ENCODE measurements around the gene GLIS1.

Gene GLIS1

DNA sequence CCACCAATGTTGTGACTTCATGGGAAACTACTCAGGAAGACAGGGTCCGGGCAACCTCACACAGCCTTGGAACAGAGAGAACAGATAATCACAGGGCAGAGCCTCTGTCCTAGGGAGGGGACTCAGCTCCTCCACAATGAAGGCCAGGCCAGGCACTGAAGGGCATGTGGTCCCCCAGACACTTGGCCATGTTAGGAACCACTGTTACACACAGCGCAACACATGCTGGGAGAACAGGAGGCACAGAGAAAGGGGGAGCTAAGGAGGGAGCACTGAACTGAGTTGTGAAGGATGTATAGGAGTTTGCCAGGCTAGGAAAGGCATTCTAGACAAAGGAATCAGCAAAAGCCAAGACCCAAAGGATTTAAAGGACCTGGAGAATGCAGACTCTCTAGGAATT lies 152.2 kb downstream of the GLIS1 start:
- TF ChIP-seq, protein P1, sequence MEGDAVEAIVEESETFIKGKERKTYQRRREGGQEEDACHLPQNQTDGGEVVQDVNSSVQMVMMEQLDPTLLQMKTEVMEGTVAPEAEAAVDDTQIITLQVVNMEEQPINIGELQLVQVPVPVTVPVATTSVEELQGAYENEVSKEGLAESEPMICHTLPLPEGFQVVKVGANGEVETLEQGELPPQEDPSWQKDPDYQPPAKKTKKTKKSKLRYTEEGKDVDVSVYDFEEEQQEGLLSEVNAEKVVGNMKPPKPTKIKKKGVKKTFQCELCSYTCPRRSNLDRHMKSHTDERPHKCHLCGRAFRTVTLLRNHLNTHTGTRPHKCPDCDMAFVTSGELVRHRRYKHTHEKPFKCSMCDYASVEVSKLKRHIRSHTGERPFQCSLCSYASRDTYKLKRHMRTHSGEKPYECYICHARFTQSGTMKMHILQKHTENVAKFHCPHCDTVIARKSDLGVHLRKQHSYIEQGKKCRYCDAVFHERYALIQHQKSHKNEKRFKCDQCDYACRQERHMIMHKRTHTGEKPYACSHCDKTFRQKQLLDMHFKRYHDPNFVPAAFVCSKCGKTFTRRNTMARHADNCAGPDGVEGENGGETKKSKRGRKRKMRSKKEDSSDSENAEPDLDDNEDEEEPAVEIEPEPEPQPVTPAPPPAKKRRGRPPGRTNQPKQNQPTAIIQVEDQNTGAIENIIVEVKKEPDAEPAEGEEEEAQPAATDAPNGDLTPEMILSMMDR (IDR thresholded peaks at IDR 0.05; ENCODE audit: insufficient read depth, low read length, missing control alignments) = no peak
- DNase-seq (ENCODE audit: low read depth, low spot score) = no peak
- POLR2A ChIA-PET = no interaction called here
- H3K4me3 ChIP-seq (ENCODE audit: low read depth, low read length) = no peak overlapping the region
- CTCF ChIA-PET = interaction anchor here (1.0 to 1.4 kb wide), 4 partner anchors 14 to 101 kb away, joined by 3 to 5 read pairs (median 4); no protein-coding TSS in a partner anchor

DNA sequence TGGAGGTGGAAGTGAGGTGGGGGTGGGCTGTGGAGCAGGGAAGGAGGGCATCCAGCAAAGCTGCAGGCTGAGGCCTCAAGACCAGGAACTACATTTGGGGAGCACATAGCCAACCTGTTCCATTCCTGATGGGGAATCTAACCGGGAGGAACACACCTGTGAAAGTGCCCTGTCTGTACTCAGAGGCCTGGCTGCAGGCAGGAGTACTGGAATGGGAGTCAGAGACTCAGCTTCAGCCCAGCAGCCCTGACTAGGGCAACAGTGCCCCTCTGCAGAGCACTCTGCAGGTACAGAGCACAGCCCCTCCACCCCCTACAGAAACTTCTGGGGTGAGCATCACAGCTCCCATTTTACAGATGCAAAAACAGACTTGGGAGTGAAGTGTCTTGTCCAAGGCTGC lies 153.4 kb downstream of the GLIS1 start:
- TF ChIP-seq, protein P1 (IDR thresholded peaks at IDR 0.05; ENCODE audit: insufficient read depth, low read length, missing control alignments) = no peak
- DNase-seq (ENCODE audit: low read depth, low spot score) = no peak
- CTCF ChIA-PET = interaction anchor here (1.3 to 1.4 kb wide), 2 partner anchors 13 to 19 kb away, joined by 4 read pairs; no protein-coding TSS in a partner anchor
- POLR2A ChIA-PET = no interaction called here
- no peak overlapping the region for H3K4me3 ChIP-seq (ENCODE audit: low read depth, low read length)

DNA sequence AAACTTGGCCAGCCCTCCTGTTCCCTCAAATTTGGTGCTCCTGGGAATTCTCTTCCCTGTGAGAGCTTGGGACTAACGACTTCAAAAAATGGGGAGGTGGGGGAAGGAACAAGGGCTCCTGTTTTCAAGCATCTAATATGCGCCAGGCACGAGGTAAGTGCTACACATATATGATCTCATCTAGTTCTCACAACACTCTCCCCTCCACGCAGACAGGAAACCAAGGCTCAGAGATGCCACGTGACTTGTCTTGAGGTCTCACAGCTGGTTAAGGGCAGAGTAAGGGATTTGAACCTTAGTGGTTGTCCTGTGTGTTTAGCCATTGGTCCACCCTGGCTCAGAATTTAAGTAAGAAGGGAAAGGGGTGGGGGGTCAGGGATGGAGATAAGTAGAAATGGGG lies 153.8 kb downstream of the GLIS1 start:
- TF ChIP-seq, protein P1 (IDR thresholded peaks at IDR 0.05; ENCODE audit: insufficient read depth, low read length, missing control alignments) = no peak
- ChIA-PET CTCF (interaction anchor here (0.9 kb wide), 1 partner anchor 99 kb away, joined by 3 read pairs; no protein-coding TSS in a partner anchor), POLR2A (no interaction called here)
- no peak for DNase-seq (ENCODE audit: low read depth, low spot score)
- H3K4me3 ChIP-seq (ENCODE audit: low read depth, low read length) = no peak overlapping the region

DNA sequence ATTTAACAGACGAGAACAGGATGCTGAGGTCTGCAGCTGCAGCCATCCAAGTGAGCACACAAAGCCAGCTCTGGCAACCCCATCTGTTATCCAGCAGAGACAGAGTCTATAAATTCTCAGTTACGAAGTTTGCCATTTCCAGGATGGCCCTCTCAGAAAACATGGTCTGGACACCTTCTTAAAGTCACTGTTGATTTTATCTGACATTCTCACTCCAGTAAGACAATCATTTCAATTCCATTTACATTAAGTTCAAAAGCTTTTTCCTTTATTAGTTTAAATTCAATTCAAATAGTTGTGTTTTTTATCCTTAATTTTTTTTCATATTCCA lies 154.2 kb downstream of the GLIS1 start:
- H3K4me3 ChIP-seq (ENCODE audit: low read depth, low read length) = no peak overlapping the region
- POLR2A ChIA-PET = no interaction called here
- DNase-seq (ENCODE audit: low read depth, low spot score) = no peak
- TF ChIP-seq, protein P1 (IDR thresholded peaks at IDR 0.05; ENCODE audit: insufficient read depth, low read length, missing control alignments) = no peak
- CTCF ChIA-PET = interaction anchor here (0.9 kb wide), 1 partner anchor 99 kb away, joined by 3 read pairs; no protein-coding TSS in a partner anchor

DNA sequence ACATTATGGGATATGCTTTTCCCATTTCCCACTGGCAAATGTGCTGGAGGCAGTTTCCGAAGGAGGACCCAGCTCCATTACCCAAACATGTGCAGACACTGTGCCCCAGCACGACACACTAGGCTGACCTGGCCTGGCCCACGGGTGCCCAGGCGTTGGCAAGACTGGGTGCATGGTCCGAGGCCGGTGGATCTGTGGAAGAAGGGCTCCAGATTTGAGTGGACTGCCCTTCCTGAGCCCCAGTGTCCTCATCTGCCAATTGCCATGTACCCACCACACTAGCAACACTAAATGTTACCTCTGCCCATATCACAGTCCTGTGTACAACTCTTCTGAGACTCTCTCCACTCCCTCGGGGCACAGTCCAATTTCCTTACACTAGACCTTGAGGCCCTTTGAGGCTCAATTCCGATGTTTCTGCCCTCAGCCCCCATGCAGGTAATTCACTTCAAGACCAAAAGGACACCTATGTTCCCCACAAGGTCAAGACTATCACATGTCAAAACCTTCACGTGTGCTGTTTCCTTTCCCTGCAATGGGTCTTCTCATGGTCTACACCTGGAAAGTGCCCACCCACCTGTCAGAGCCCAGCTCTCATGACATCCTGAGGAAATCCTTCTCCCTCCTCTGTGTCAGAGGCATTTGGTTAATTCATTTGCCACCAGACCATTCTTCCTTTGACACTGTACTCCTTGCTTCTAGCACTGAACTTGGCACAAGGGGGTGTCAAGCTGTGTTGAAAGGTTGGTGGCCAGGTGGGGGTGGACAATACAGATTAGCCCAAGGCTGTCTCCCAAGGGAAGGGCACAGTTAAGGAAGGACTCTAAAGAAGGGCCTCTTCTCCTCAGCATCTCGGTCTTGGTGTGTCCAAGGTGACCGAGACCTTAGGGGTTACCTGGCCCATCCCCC lies 154.8 kb downstream of the GLIS1 start:
- ChIA-PET CTCF (interaction anchor here (0.9 to 1.5 kb wide), 2 partner anchors 98 to 191 kb away, joined by 3 read pairs; no protein-coding TSS in a partner anchor), POLR2A (no interaction called here)
- TF ChIP-seq, protein P1 (IDR thresholded peaks at IDR 0.05; ENCODE audit: insufficient read depth, low read length, missing control alignments) = no peak
- no peak overlapping the region for H3K4me3 ChIP-seq (ENCODE audit: low read depth, low read length)
- no peak for DNase-seq (ENCODE audit: low read depth, low spot score)
